Colonic mucosa (tissue), 4 donors: ENCODE results near the gene RAB10. TPM values are rescaled to one million over a fixed set of nuclear protein-coding genes. Genes with fewer than 3 reads are reported as not detected.
"Not testable (repeated sequence)": the region's sequence is repeated elsewhere in the genome, so short reads cannot be mapped to it uniquely, and the experiment has no call there.

Experiments used
- DNase-seq: peaks from one replicate; pipeline ENCODE4 v3.0.0-alpha.2; 2020
- H3K27ac ChIP-seq: fragments of 200-600 bp; one replicate; pipeline ENCODE4 v1.8.0; 2021
- H3K27me3 ChIP-seq: fragments of 200-600 bp; one replicate; pipeline ENCODE4 v1.8.0; 2021
- H3K36me3 ChIP-seq: fragments of 200-600 bp; one replicate; pipeline ENCODE4 v1.8.0; 2021
- H3K4me1 ChIP-seq: fragments of 200-600 bp; one replicate; pipeline ENCODE4 v1.8.0; 2021; ENCODE audit warnings: mild to moderate bottlenecking
- H3K4me3 ChIP-seq: fragments of 200-600 bp; one replicate; pipeline ENCODE4 v1.8.0; 2021
- H3K9ac ChIP-seq, 2 donors: one replicate each; pipeline ENCODE4 v1.7.0; 2013; ENCODE audit warnings: control low read depth in 2 of 2, low read depth in 2 of 2, low read length in 2 of 2
- H3K9me3 ChIP-seq: fragments of 200-600 bp; one replicate; pipeline ENCODE4 v1.8.0; 2021
- CTCF ChIP-seq: fragments of 200-600 bp; IDR thresholded peaks from one replicate; pipeline ENCODE4 v1.8.0; 2022; ENCODE audit warnings: antibody characterized with exemption, mild to moderate bottlenecking
- intact Hi-C: fragments of 100-400 bp; cut with DNase I; formaldehyde crosslinking; loops from one replicate; pipeline ENCODE4 v1.14.1; 2022
- total RNA-seq, 2 donors: library from RNA; stranded (reverse); fragmentation: NEBNext Ultra II Directional in 1 of 2; extraction: Animal tissue kit (Norgen Biotek cat#: 25700) in 1 of 2; gene quantifications; one replicate each; pipeline ENCODE4 v1.2.1, GENCODE V29; 2021
- donor health status: healthy.
- donor health status: DM: no; HTN: no; CAD: no.
- donor health status: DM: no; HTN: no; CAD: no.

The RAB10 gene
- total RNA-seq, 2 donors from 2014 or later = 195 to 206 TPM

GRCh38 chr2:26089337-26089736 lies 55.5 kb downstream of the RAB10 start:
- no peaks in the 10 kb centered on the region for H3K4me1 ChIP-seq

GRCh38 chr2:26095758-26096157 lies 61.9 kb downstream of the RAB10 start:
- intact Hi-C loops = no loop called here
- Histone ChIP-seq H3K27ac (no peak overlapping the region), H3K27me3 (no peaks in the 10 kb centered on the region), H3K36me3 (no peaks in the 10 kb centered on the region), H3K4me1 (no peaks in the 10 kb centered on the region), H3K4me3 (no peak overlapping the region), H3K9me3 (no peaks in the 10 kb centered on the region), H3K9ac (no peak overlapping the region)
- DNase-seq = no peak
- no peak for TF ChIP-seq CTCF

More at GRCh38 chr2:26089337-26089736, 55.5 kb downstream of the RAB10 start:
- no peak for DNase-seq
- Histone ChIP-seq H3K9ac (no peak overlapping the region), H3K27ac (no peak overlapping the region), H3K36me3 (no peaks in the 10 kb centered on the region), H3K4me3 (no peak overlapping the region), H3K27me3 (no peaks in the 10 kb centered on the region), H3K9me3 (no peaks in the 10 kb centered on the region)
- no peak for TF ChIP-seq CTCF
- intact Hi-C loops = loop anchor here (10.0 kb wide), 1 partner anchor 55 kb away; no protein-coding TSS in a partner anchor

GRCh38 chr2:26099933-26100332 lies 66.0 kb downstream of the RAB10 start:
- Histone ChIP-seq H3K4me3 (no peak overlapping the region), H3K27me3 (no peaks in the 10 kb centered on the region), H3K36me3 (peaks cover 6% of the 10 kb centered on the region), H3K9ac (no peak overlapping the region), H3K9me3 (no peaks in the 10 kb centered on the region), H3K27ac (no peak overlapping the region), H3K4me1 (no peaks in the 10 kb centered on the region)
- TF ChIP-seq CTCF = no peak
- no peak for DNase-seq
- intact Hi-C loops = no loop called here

- Histone ChIP-seq H3K9ac (no peak overlapping the region), H3K27me3 (no peaks in the 10 kb centered on the region), H3K36me3 (peaks cover 6% of the 10 kb centered on the region), H3K4me1 (no peaks in the 10 kb centered on the region), H3K9me3 (no peaks in the 10 kb centered on the region), H3K27ac (no peak overlapping the region), H3K4me3 (no peak overlapping the region)
- TF ChIP-seq CTCF = no peak
- DNase-seq = no peak
- intact Hi-C loops = no loop called here
Observed at GRCh38 chr2:26100384-26100783, 66.5 kb downstream of the RAB10 start.

GRCh38 chr2:26103752-26104151 lies 69.9 kb downstream of the RAB10 start:
- H3K4me3 ChIP-seq = no peak overlapping the region
- H3K36me3 ChIP-seq = peaks cover 6% of the 10 kb centered on the region
- DNase-seq = no peak
- no peaks in the 10 kb centered on the region for H3K4me1 ChIP-seq
- H3K9ac ChIP-seq = no peak overlapping the region
- intact Hi-C loops = no loop called here
- H3K27ac ChIP-seq = no peak overlapping the region
- no peak for TF ChIP-seq CTCF
- H3K27me3 ChIP-seq = no peaks in the 10 kb centered on the region
- H3K9me3 ChIP-seq = no peaks in the 10 kb centered on the region

- H3K9ac ChIP-seq, intact Hi-C loops, H3K36me3 ChIP-seq, DNase-seq, H3K9me3 ChIP-seq, H3K4me1 ChIP-seq, H3K27me3 ChIP-seq, H3K27ac ChIP-seq, H3K4me3 ChIP-seq: not testable (repeated sequence)
Observed at GRCh38 chr2:26108701-26109100, 74.8 kb downstream of the RAB10 start.
